ENCODE results near the gene ARHGAP4. TPM values are rescaled to one million over a fixed set of nuclear protein-coding genes. Genes with fewer than 3 reads are reported as not detected.

Gene ARHGAP4
- polyA plus RNA-seq, 3 donors, result 21.5 to 43.5 (median 32.8) TPM

DNA sequence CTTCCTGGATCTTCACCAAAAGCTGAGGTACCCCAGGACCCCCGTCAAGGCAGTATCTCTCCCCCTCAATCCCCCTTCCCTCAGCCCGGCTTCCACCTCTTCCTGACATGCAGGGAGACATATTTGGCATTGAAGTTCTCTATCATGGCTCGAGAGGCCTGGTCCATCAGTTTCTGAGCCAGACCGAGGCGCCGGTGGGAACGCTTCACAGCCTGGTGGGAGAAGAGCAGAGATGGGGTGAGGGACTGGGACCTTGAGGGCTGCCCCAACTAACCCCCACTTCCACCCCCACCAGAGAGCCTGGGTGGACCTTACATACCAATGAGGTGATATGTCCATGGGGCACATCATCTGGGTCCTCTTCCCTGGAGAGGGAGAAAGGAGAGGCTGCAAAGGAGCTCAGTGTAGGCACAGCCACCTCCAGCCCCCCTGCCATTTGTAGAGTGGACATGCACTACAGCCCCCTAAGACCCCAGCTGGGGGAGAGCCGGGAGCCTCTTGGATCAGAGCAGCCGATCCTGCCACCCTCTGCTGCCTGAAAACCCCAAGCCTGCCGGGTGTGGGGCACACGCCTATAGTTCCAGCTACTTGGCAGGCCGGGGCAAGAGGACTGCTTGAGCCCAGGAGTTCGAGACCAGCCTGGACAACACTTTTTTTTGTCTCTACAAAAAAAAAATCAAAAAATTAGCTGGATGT lies 6.3 kb upstream of the ARHGAP4 start:
- no peak for DNase-seq (ENCODE audit: extremely low read depth in 1 of 11, low read depth in 9 of 11, low spot score in 4 of 11)

DNA sequence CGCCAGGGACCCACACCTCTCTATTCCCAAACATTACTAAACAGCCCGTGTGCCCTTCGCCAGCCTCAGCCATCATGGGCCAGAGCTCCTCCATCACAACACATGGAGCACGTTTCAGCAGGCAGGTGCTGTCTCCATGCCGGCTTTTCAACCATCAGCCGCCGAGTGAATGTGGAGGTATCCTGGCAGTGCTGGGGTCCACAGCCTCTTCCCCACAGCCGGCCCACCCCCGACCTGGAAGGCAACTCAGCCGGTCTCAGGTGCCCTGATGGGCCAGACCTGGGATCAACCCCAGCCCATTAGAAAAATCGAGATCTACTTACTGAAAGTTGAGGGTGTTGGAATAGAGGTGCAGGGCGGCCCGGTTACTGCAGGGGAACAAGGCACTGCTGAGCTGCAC lies 5.7 kb upstream of the ARHGAP4 start:
- DNase-seq (ENCODE audit: extremely low read depth in 1 of 11, low read depth in 9 of 11, low spot score in 4 of 11), result no peak

- DNase-seq (ENCODE audit: extremely low read depth in 1 of 11, low read depth in 9 of 11, low spot score in 4 of 11), result no peak
Measured at GRCh38 chrX:153931151-153931550, 5.1 kb upstream of the ARHGAP4 start.

GRCh38 chrX:153930011-153930910 lies 4.2 kb upstream of the ARHGAP4 start:
- no peak for DNase-seq (ENCODE audit: extremely low read depth in 1 of 11, low read depth in 9 of 11, low spot score in 4 of 11)

GRCh38 chrX:153929576-153929975 lies 3.5 kb upstream of the ARHGAP4 start:
- DNase-seq (ENCODE audit: extremely low read depth in 1 of 11, low read depth in 9 of 11, low spot score in 4 of 11), result no peak

DNA sequence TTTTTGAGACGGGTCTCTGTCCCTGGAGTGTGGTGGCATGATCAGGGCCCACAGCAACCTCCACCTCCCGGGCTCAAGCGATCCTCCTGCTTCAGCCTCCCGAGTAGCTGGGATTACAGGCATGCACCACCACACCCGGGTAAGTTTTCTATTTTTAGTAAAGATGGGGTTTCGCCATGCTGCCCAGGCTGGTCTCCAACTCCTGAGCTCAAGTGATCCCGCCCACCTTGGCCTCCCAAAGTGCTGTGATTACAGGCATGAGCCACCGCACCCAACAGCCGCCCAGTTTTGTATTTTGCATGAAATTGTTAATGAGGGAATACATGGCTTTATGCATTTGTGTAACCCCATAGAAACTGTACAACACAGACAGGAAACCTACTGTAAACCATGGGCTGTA lies 2.8 kb upstream of the ARHGAP4 start:
- no peak for DNase-seq (ENCODE audit: extremely low read depth in 1 of 11, low read depth in 9 of 11, low spot score in 4 of 11)

DNA sequence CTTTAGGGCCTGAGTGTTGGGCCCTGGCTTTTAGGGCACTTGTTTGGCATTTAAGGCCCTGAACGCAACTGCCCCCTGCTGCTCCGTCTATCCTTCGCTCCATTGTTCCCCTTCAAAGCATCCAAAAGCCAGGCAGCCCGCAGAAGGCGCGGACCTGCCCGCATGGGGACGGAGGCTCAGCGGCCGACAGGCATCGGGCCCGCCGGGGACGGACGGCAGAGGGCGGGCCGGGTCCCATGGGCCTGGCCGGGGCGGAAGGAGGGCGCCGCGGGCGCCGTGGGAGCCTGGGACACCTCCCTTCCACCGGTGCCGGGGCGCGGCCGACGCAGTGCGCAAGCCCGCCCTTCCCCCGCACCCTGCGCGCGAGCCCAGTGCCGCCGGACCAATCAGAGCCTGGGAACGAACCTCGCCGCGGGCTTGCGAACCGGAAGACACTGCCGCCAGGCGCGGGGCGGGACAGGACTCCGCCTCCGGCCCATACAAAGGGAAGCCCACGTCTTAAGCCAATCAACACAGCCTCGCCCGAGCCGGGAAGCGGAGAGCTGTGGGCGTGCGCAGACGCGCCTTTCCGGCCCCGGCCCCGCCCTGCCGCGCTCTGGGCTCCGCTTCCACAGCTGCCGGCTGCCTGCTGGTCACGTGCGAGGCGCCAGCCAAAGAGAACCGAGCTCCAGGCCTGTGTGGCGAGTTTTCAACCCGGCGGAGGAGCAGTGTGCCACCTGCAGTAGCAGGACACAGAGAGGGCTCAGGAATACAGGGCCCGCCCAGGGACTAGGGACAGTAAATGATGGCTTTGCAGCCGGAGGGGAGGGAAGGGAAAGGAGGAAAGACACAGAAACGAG lies 2.1 kb upstream of the ARHGAP4 start:
- peak; percentile 75 to 96 (median 91) for DNase-seq (ENCODE audit: extremely low read depth in 1 of 11, low read depth in 9 of 11, low spot score in 4 of 11)

DNA sequence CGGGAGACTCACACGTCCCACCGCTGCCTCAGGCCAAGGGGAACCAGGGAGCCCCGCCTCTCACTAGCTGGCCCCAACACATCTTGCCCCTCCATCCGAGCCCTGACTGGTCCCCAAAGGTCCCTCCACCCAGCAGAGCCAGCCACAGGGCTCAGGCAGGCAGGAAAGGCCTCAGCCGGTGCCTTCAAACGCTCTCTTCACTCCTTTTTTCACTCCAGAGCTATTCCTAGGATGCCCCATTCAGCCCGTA lies 1.5 kb upstream of the ARHGAP4 start:
- no peak for DNase-seq (ENCODE audit: extremely low read depth in 1 of 11, low read depth in 9 of 11, low spot score in 4 of 11)

- DNase-seq (ENCODE audit: extremely low read depth in 1 of 11, low read depth in 9 of 11, low spot score in 4 of 11), result peak in 1 of 11 donors; percentile 27
Measured at GRCh38 chrX:153926858-153927671, 1.0 kb upstream of the ARHGAP4 start.

DNA sequence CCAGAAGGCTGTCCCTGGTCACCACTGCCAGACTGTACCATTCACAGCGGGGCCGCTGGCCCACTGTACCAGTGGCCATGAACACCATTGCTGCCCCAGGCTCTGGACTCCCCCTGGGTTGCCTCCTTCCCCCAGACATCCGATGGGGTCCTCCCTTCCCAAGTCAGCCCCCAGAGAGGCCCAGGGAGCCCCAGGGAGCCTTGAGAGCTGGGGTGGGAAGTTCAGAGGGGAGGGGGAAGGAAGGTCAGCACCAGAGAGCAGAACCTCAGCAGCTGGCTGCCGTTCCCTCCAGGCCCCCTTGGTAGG lies 441 bp upstream of the ARHGAP4 start:
- no peak for DNase-seq (ENCODE audit: extremely low read depth in 1 of 11, low read depth in 9 of 11, low spot score in 4 of 11)

- DNase-seq (ENCODE audit: extremely low read depth in 1 of 11, low read depth in 9 of 11, low spot score in 4 of 11), result no peak
Measured at GRCh38 chrX:153925387-153925738, 701 bp downstream of the ARHGAP4 start.

- DNase-seq (ENCODE audit: extremely low read depth in 1 of 11, low read depth in 9 of 11, low spot score in 4 of 11), result no peak
Measured at GRCh38 chrX:153924149-153924861, 1.8 kb downstream of the ARHGAP4 start.

GRCh38 chrX:153922932-153923857 lies 2.9 kb downstream of the ARHGAP4 start:
- no peak for DNase-seq (ENCODE audit: extremely low read depth in 1 of 11, low read depth in 9 of 11, low spot score in 4 of 11)

- DNase-seq (ENCODE audit: extremely low read depth in 1 of 11, low read depth in 9 of 11, low spot score in 4 of 11), result no peak
Measured at GRCh38 chrX:153921511-153922446, 4.3 kb downstream of the ARHGAP4 start.

- no peak for DNase-seq (ENCODE audit: extremely low read depth in 1 of 11, low read depth in 9 of 11, low spot score in 4 of 11)
Measured at GRCh38 chrX:153921070-153921469, 5.0 kb downstream of the ARHGAP4 start.

- no peak for DNase-seq (ENCODE audit: extremely low read depth in 1 of 11, low read depth in 9 of 11, low spot score in 4 of 11)
Measured at GRCh38 chrX:153920546-153920945, 5.5 kb downstream of the ARHGAP4 start.

DNA sequence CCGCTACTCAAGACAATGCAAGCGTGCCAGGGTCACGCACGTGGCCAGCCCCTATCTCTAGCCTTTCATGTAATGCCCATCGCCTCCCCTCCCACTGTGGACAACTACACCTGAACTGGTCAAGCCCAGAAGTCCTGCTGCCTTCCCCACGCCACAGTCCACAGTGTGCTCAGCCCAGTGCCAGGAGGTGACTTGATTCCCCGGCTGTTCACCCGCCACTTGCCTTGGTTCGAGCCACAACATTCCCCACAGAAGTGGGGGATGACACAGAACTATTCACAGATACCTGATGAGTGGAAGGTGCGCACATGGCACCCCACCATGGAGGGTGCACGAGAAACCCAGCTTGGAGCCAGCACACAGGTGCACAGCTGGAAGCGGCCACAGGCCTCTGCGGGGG lies 6.8 kb downstream of the ARHGAP4 start:
- no peak for DNase-seq (ENCODE audit: extremely low read depth in 1 of 11, low read depth in 9 of 11, low spot score in 4 of 11)
